IMR-90 (cell line): ENCODE measurements around the gene AKAP5. TPM values are rescaled to one million over a fixed set of nuclear protein-coding genes. Genes with fewer than 3 reads are reported as not detected.

Experiments
- ATAC-seq: fragments of 200-7000 bp; cut with Tn5 transposase; 2 replicates; pipeline ENCODE4 v1.9.1; 2020; ENCODE audit warnings: low read depth, mild to moderate bottlenecking, moderate library complexity
- BruUV-seq: library from RNA; stranded (reverse); fragments of 400-500 nt; replicated peaks from 2 replicates; lab custom pipeline; 2021; lab: Mats Ljungman, UMichigan
- CTCF ChIA-PET: fragments of 300-600 bp; formaldehyde crosslinking; extraction: SDS; loops from one replicate; lab custom pipeline; 2021; ENCODE audit warnings: antibody characterized with exemption; lab: Yijun Ruan, JAX
- POLR2A ChIA-PET: fragments of 300-600 bp; sonication (Branson Sonifier 250); formaldehyde crosslinking; loops from one replicate; lab custom pipeline; 2022; ENCODE audit warnings: antibody characterized with exemption; ENCODE audit not compliant: unreplicated experiment; lab: Charles Lee
- DNase-seq: peaks from one replicate; pipeline ENCODE4 v3.0.0; 2013
- H2AFZ ChIP-seq: replicated peaks from 2 replicates; pipeline ENCODE3; 2013; ENCODE audit warnings: low read length, mild to moderate bottlenecking; ENCODE audit not compliant: poor library complexity
- H2AK5ac ChIP-seq: 2 replicates; pipeline ENCODE4 v1.6.1; 2013; ENCODE audit warnings: low read depth, low read length, inconsistent platforms
- H2AK9ac ChIP-seq: replicated peaks from 2 replicates; pipeline ENCODE3; 2013; ENCODE audit warnings: mild to moderate bottlenecking, low read depth, low read length, moderate library complexity; ENCODE audit not compliant: poor library complexity
- H2BK120ac ChIP-seq: 2 replicates; pipeline ENCODE4 v1.6.1; 2013; ENCODE audit warnings: low read depth, low read length, inconsistent platforms
- H2BK15ac ChIP-seq: 3 replicates; pipeline ENCODE4 v1.6.1; 2013; ENCODE audit warnings: low read depth, low read length, inconsistent platforms
- H2BK20ac ChIP-seq: 2 replicates; pipeline ENCODE4 v1.6.1; 2013; ENCODE audit warnings: low read depth, mild to moderate bottlenecking, inconsistent platforms, low read length, moderate library complexity
- H2BK5ac ChIP-seq: 2 replicates; pipeline ENCODE4 v1.6.1; 2013; ENCODE audit warnings: mild to moderate bottlenecking, low read depth, low read length, inconsistent platforms; ENCODE audit not compliant: poor library complexity, severe bottlenecking
- H3K14ac ChIP-seq: replicated peaks from 2 replicates; pipeline ENCODE4 v1.6.1; 2013; ENCODE audit warnings: low read depth, low read length, inconsistent platforms
- H3K18ac ChIP-seq: 2 replicates; pipeline ENCODE4 v1.6.1; 2013; ENCODE audit warnings: low read depth, low read length, control low read depth
- H3K23ac ChIP-seq: 2 replicates; pipeline ENCODE4 v1.6.1; 2013; ENCODE audit warnings: low read depth, low read length, inconsistent platforms
- H3K27ac ChIP-seq: 2 replicates; pipeline ENCODE4 v1.5.1; 2013; ENCODE audit warnings: mild to moderate bottlenecking, control low read depth, low read length; ENCODE audit not compliant: insufficient read depth
- H3K27me3 ChIP-seq: 2 replicates; pipeline ENCODE4 v1.6.1; 2013; ENCODE audit warnings: low read length; ENCODE audit not compliant: control insufficient read depth, insufficient read depth
- H3K36me3 ChIP-seq: 2 replicates; pipeline ENCODE4 v1.6.1; 2013; ENCODE audit warnings: low read length, mixed read lengths; ENCODE audit not compliant: control insufficient read depth, insufficient read depth
- H3K4ac ChIP-seq: 2 replicates; pipeline ENCODE4 v1.6.1; 2013; ENCODE audit warnings: low read depth, low read length, inconsistent platforms
- H3K4me1 ChIP-seq: 2 replicates; pipeline ENCODE4 v1.6.1; 2013; ENCODE audit warnings: low read length, mixed read lengths; ENCODE audit not compliant: control insufficient read depth, insufficient read depth
- H3K4me2 ChIP-seq: 2 replicates; pipeline ENCODE4 v1.6.1; 2013; ENCODE audit warnings: low read depth, mild to moderate bottlenecking, control low read depth, low read length, moderate library complexity
- H3K4me3 ChIP-seq: 2 replicates; pipeline ENCODE4 v1.5.1; 2013; ENCODE audit warnings: low read depth, mild to moderate bottlenecking, control low read depth, low read length, moderate library complexity; ENCODE audit not compliant: insufficient read depth
- H3K56ac ChIP-seq: 2 replicates; pipeline ENCODE4 v1.6.1; 2013; ENCODE audit warnings: low read length, inconsistent platforms; ENCODE audit not compliant: insufficient read depth; ENCODE audit errors: extremely low read depth
- H3K79me1 ChIP-seq, 2 experiments: 2 replicates each; pipeline ENCODE4 v1.6.1; 2013; ENCODE audit warnings: low read length in 2 of 2, inconsistent platforms in 1 of 2, low read depth in 1 of 2
- H3K9ac ChIP-seq: 2 replicates; pipeline ENCODE4 v1.6.1; 2013; ENCODE audit warnings: low read depth, low read length, control low read depth
- H3K9me1 ChIP-seq: 2 replicates; pipeline ENCODE4 v1.6.1; 2013; ENCODE audit warnings: low read length, inconsistent platforms; ENCODE audit not compliant: insufficient read depth
- H3K9me3 ChIP-seq: 2 replicates; pipeline ENCODE4 v1.6.1; 2013; ENCODE audit warnings: low read length; ENCODE audit not compliant: control insufficient read depth, insufficient read depth
- H4K20me1 ChIP-seq: 2 replicates; pipeline ENCODE4 v1.6.1; 2013; ENCODE audit warnings: low read length, inconsistent platforms; ENCODE audit not compliant: insufficient read depth
- H4K5ac ChIP-seq: 2 replicates; pipeline ENCODE4 v1.6.1; 2013; ENCODE audit warnings: mild to moderate bottlenecking, low read depth, low read length, control low read depth
- H4K8ac ChIP-seq, 2 experiments: 2 replicates each; pipeline ENCODE4 v1.6.1; 2013; ENCODE audit warnings: low read depth in 2 of 2, low read length in 2 of 2, control low read depth in 1 of 2, inconsistent platforms in 1 of 2
- H4K91ac ChIP-seq: 2 replicates; pipeline ENCODE4 v1.6.1; 2013; ENCODE audit warnings: low read depth, low read length, inconsistent platforms; ENCODE audit not compliant: insufficient read depth
- CEBPB ChIP-seq: IDR thresholded peaks from 2 replicates; pipeline ENCODE4 v1.6.1; 2012; ENCODE audit warnings: low read depth, low read length, improper control_type of control experiment
- WGBS, 2 experiments: methylation state at CpG; one replicate each; pipeline versions ENCODE4 v1.1.5 to v1.1.7; 2013; ENCODE audit warnings: missing lambda C conversion rate in 2 of 2; ENCODE audit not compliant: insufficient read length in 1 of 2; ENCODE audit errors: extremely low coverage in 2 of 2; 5-methylcytosine and 5-hydroxymethylcytosine counted together
- dilution Hi-C: fragments of 300-500 bp; cut with HindIII; formaldehyde crosslinking; loops from one replicate; pipeline ENCODE4 v1.14.3; 2018; ENCODE audit warnings: low sequenced_read_pairs; ENCODE audit not compliant: unreplicated experiment
- in situ Hi-C: fragments of 300-500 bp; cut with MboI; formaldehyde crosslinking; loops from 3 replicates; pipeline ENCODE4 v1.14.3; 2019; ENCODE audit warnings: low sequenced_read_pairs, inconsistent platforms, mixed read lengths
- intact Hi-C: fragments of 100-400 bp; cut with micrococcal nuclease; formaldehyde crosslinking; loops from 2 replicates; pipeline ENCODE4 v1.10.0; 2022
- polyA plus RNA-seq, 3 experiments: library from polyadenylated mRNA; depleted of rRNA; stranded (reverse); fragments of >200 nt; gene quantifications; 2 replicates each; pipeline ENCODE4 v1.2.3, GENCODE V29; 2012; ENCODE audit warnings: low replicate concordance in 1 of 3
- total RNA-seq: library from RNA; depleted of rRNA; stranded (reverse); fragments of >200 nt; gene quantifications from 2 replicates; pipeline ENCODE4 v1.2.3, GENCODE V29; 2012
- TF ChIP-seq, protein P1 (sequence below): fragments of 150-350 bp; IDR thresholded peaks from 2 replicates; pipeline ENCODE4 v1.6.1; 2016; ENCODE audit warnings: low read depth, mild to moderate bottlenecking, low read length, moderate library complexity, borderline replicate concordance

AKAP5 gene
- total and polyA plus RNA-seq, 2 of the 4 experiments (the other 2 are of a cell fraction): 0.21 to 0.72 TPM

DNA sequence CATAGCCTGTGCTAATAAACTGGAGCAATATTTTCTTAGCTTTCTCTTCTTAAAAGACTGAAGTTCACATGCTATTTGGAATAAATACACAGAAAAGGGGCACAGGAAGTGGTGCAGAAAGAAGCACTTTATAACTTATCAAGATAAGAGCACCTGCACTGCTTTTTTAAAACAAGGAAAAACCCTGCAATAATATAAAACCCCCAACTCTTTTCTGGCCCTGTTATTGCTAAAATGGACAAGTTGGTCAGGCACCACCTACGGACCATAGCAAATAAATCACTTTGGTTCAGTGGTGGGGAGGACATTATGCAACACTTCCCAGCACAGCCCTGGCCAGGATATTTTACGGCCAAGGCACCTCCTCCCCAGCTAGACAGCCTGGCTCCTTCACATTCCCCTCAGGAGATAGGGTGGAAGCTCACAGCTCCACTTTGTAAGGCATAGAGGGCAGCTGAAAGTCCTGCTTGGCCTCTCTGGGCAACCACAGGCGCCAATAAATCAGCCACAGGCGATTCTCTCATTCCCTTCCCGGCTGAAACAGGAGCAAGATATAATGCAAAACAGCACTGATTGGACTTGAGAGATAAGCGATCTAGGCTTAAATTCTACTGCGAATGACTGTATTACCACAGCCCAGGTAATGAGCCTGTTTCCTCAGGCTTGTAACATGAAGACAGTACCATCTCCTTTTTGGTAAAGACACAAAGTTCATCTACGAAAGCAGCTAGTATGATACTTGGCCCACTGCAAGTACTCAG, 36.3 kb downstream of the AKAP5 start:
- BruUV-seq: TSS peak; percentile 16

More for the DNA sequence above, 36.3 kb downstream of the AKAP5 start:
- H3K4ac ChIP-seq: peak overlapping the region; percentile 9; the same call in 1 of the 2 replicates
- peak overlapping the region; percentile 30; the same call in 1 of the 2 replicates for H3K18ac ChIP-seq
- H2AK9ac ChIP-seq: no peak overlapping the region
- H4K5ac ChIP-seq: peak overlapping the region; percentile 49; the same call in 1 of the 2 replicates
- H3K9ac ChIP-seq: peak overlapping the region; percentile 7; the same call in 1 of the 2 replicates
- no peaks in the 10 kb centered on the region for H3K36me3 ChIP-seq
- ChIA-PET POLR2A (no interaction called here), CTCF (interaction anchor here (0.6 to 1.6 kb wide), 2 partner anchors 9 to 19 kb away, joined by 3 to 4 read pairs; no protein-coding TSS in a partner anchor)
- H2BK120ac ChIP-seq: peak overlapping the region; percentile 22
- H3K14ac ChIP-seq: peak overlapping the region; percentile 65
- H3K9me3 ChIP-seq: no peaks in the 10 kb centered on the region
- H3K4me3 ChIP-seq: no peak overlapping the region
- peak overlapping the region; percentile 19 for H2AFZ ChIP-seq
- ATAC-seq (no peak), DNase-seq (peak; percentile 38)
- peaks cover 12% of the 10 kb centered on the region for H3K4me1 ChIP-seq
- H2BK20ac ChIP-seq: peak overlapping the region; percentile 15; the same call in 1 of the 2 replicates
- H2BK5ac ChIP-seq: peak overlapping the region; percentile 29
- dilution Hi-C loops: no loop called here
- H3K27me3 ChIP-seq: no peaks in the 10 kb centered on the region
- peaks cover 18 to 49% of the 10 kb centered on the region in 2 experiments for H3K79me1 ChIP-seq
- intact Hi-C loops: no loop called here
- H4K91ac ChIP-seq: 0 out of 2 replicates have a peak overlapping the region, but pooled peaks have one; percentile 39
- H2BK15ac ChIP-seq: no peak overlapping the region
- TF ChIP-seq, protein P1, sequence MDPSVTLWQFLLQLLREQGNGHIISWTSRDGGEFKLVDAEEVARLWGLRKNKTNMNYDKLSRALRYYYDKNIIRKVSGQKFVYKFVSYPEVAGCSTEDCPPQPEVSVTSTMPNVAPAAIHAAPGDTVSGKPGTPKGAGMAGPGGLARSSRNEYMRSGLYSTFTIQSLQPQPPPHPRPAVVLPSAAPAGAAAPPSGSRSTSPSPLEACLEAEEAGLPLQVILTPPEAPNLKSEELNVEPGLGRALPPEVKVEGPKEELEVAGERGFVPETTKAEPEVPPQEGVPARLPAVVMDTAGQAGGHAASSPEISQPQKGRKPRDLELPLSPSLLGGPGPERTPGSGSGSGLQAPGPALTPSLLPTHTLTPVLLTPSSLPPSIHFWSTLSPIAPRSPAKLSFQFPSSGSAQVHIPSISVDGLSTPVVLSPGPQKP: no peak
- TF ChIP-seq CEBPB: peak; percentile 91
- WGBS, 2 experiments: 96% methylated on average over 2 of the region's 8 CpGs; no CpG with 5 or more reads in 1 of the 2 experiments
- peak overlapping the region; percentile 93 for H3K4me2 ChIP-seq
- H3K9me1 ChIP-seq: peaks cover 7% of the 10 kb centered on the region; the same call in 1 of the 2 replicates
- peaks cover 13% of the 10 kb centered on the region for H4K20me1 ChIP-seq
- H4K8ac ChIP-seq: peak overlapping the region; percentile 10 to 96; a peak in 3 of 4 replicates
- H3K23ac ChIP-seq: peak overlapping the region; percentile 86
- H3K27ac ChIP-seq: peak overlapping the region; percentile 46; the same call in 1 of the 2 replicates
- in situ Hi-C loops: no loop called here
- H3K56ac ChIP-seq: no peak overlapping the region; the same call in 1 of the 2 replicates
- H2AK5ac ChIP-seq: peak overlapping the region; percentile 20; the same call in 1 of the 2 replicates
